ENCODE data around the gene WNT6. TPM values are rescaled to one million over a fixed set of nuclear protein-coding genes. Genes with fewer than 3 reads are reported as not detected.

Gene WNT6
- total RNA-seq, 1 donor from 2014 or later, result 0.89 TPM

DNA sequence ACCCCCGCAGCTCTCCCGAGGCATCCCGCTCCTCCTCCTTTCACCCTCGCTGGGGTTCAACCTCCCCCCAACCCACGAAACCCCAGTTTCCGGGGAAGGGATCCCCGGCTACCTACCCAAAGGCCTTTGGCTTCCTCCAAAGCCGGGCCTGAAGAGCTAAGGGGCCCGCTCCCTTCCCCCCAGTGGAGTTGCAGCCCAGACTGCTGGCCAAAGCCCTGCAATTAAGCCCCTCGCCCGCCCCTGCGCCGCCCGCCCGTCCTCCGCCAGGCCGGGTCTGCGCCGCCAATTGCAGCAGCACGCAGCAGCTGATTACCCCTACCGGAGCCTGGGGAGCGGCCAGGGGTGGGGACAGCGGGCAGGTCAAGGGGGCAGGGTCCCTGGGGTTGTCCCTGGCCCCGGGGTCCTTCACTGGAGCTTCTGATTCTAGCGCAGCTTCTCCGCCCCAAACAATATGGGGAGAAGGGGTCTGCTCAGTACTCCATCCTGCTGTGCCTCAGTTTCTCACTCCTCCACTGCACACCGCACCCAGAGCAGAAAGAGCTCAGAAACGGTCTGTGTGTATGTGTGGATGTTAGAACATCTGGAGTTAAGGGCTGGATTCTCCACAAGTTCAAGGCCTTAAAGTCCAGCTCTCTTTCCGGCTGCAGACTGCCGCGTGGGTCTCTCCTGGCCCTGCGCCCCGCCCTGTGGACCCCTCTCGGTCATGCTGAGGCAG, 37.9 kb downstream of the WNT6 start:
- POLR2A ChIA-PET, result interaction anchor here (0.7 to 13.2 kb wide), 15 partner anchors 10 to 745 kb away, joined by 3 to 969 read pairs (median 4); partner anchors contain the start of genes ABCB6, CDK5R2, CNPPD1 and DNAJB2
- H3K36me3 Mint-ChIP-seq (ENCODE audit: low read depth), result no peaks in the 10 kb centered on the region
- intact Hi-C loops (cut with micrococcal nuclease), result loop anchor here (1.0 to 5.0 kb wide), 11 partner anchors 11 to 605 kb away; partner anchors contain the start of genes BCS1L, CNOT9, CTDSP1 and DNPEP
- peaks cover 52% of the 10 kb centered on the region for H3K4me1 Mint-ChIP-seq
- TF ChIP-seq, protein P1, sequence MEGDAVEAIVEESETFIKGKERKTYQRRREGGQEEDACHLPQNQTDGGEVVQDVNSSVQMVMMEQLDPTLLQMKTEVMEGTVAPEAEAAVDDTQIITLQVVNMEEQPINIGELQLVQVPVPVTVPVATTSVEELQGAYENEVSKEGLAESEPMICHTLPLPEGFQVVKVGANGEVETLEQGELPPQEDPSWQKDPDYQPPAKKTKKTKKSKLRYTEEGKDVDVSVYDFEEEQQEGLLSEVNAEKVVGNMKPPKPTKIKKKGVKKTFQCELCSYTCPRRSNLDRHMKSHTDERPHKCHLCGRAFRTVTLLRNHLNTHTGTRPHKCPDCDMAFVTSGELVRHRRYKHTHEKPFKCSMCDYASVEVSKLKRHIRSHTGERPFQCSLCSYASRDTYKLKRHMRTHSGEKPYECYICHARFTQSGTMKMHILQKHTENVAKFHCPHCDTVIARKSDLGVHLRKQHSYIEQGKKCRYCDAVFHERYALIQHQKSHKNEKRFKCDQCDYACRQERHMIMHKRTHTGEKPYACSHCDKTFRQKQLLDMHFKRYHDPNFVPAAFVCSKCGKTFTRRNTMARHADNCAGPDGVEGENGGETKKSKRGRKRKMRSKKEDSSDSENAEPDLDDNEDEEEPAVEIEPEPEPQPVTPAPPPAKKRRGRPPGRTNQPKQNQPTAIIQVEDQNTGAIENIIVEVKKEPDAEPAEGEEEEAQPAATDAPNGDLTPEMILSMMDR (IDR thresholded peaks at IDR 0.05), result no peak
- peaks cover 19% of the 10 kb centered on the region for H3K27me3 Mint-ChIP-seq
- peak overlapping the region; percentile 85 for H3K4me3 Mint-ChIP-seq
- DNase-seq, result peak; percentile 51
- ATAC-seq (ENCODE audit: low read depth), result no peak
- CTCF ChIA-PET, result interaction anchor here (0.9 to 17.0 kb wide), 24 partner anchors 9 to 501 kb away, joined by 3 to 1062 read pairs (median 4); partner anchors contain the start of genes BCS1L, TTLL4, WNT10A and WNT6
- peak overlapping the region; percentile 92 for H3K27ac Mint-ChIP-seq
- H3K9me3 Mint-ChIP-seq, result no peaks in the 10 kb centered on the region

DNA sequence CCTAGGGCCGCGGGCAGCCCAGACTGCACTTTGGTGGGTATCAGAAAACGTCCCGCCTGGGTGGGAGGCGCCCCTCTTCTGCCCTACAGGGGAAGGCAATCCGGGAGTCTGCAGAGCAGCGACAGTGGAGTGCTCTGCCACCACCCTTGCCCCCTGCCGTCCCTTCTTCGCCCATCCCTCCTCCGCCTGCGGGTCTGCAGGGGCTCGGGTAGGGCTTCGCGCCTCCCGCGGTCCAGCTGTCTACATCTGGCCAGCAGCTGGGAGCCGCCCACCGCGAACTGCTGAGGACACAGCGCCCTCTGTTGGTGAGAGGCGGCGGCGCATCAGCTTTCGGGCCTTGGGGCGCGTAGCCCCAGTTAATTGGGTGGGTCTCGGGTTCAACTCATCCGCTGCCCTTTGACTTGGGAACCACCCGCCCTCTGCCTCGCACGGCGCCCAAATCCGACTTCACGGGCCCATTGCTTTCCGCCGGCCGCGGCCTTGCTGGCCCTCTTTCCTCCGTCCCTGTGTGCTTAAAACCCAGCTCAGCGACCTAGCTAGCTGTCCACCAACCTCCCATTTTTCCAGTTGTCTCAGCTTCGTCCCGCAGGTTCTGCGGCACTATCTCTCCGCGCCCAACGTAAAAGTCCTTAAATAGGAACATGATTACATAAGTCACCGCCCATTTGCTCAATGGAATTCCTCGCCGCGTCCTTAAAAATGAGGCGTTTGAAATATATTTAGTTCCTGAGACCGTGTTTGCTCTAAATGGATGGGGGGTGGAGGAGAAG, 38.7 kb downstream of the WNT6 start:
- TF ChIP-seq, protein P1 (IDR thresholded peaks at IDR 0.05), result peak; percentile 97
- ChIA-PET POLR2A (interaction anchor here (0.7 to 13.2 kb wide), 10 partner anchors 9 to 489 kb away, joined by 3 to 969 read pairs (median 3); partner anchors contain the start of genes CDK5R2, CNPPD1, DNAJB2 and DNPEP), CTCF (interaction anchor here (0.7 to 17.0 kb wide), 24 partner anchors 8 to 502 kb away, joined by 3 to 1062 read pairs (median 4); partner anchors contain the start of genes BCS1L, TTLL4, WNT10A and WNT6)
- Mint-ChIP-seq H3K4me3 (peak overlapping the region; percentile 85), H3K27me3 (peaks cover 22% of the 10 kb centered on the region), H3K27ac (peak overlapping the region; percentile 84), H3K4me1 (peaks cover 47% of the 10 kb centered on the region), H3K36me3 (ENCODE audit: low read depth) (no peaks in the 10 kb centered on the region), H3K9me3 (no peaks in the 10 kb centered on the region)
- ATAC-seq (ENCODE audit: low read depth), result peak; percentile 22
- DNase-seq, result peak; percentile 88
- intact Hi-C loops (cut with micrococcal nuclease), result loop anchor here (1.0 to 5.0 kb wide), 7 partner anchors 10 to 606 kb away; partner anchors contain the start of genes CTDSP1, DNPEP, NHEJ1 and TMBIM1

DNA sequence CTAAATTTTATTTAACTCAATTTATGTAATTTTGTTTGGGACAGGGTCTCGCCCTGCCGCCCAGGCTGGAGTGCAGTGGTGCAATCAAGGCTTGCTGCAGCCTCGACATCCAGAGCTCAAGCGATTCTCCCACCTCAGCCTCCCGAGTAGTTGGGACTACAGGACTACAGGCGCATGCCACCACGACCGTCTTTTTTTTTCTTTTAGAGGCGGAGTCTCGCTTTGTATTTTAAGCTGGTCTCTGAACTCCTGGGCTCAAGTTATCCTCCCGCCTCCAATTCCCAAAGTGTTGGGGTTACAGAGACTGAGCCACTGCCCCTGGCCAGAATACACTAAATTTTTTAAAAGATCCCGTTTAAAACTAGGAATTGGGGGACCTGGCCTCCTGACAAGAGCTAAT, 39.5 kb downstream of the WNT6 start:
- TF ChIP-seq, protein P1 (IDR thresholded peaks at IDR 0.05), result no peak
- peaks cover 38% of the 10 kb centered on the region for H3K4me1 Mint-ChIP-seq
- no peaks in the 10 kb centered on the region for H3K36me3 Mint-ChIP-seq (ENCODE audit: low read depth)
- H3K27me3 Mint-ChIP-seq, result peaks cover 25% of the 10 kb centered on the region
- no peaks in the 10 kb centered on the region for H3K9me3 Mint-ChIP-seq
- CTCF ChIA-PET, result interaction anchor here (2.5 to 17.0 kb wide), 4 partner anchors 20 to 81 kb away, joined by 10 to 1062 read pairs (median 34); partner anchors contain the start of gene WNT10A
- ATAC-seq (ENCODE audit: low read depth) (no peak), DNase-seq (no peak)
- H3K27ac Mint-ChIP-seq, result no peak overlapping the region
- intact Hi-C loops (cut with micrococcal nuclease), result loop anchor here (5.0 kb wide), 4 partner anchors 263 to 607 kb away; partner anchors contain the start of genes CTDSP1, DNPEP, NHEJ1 and TMBIM1
- POLR2A ChIA-PET, result interaction anchor here (2.4 to 13.2 kb wide), 2 partner anchors 21 to 278 kb away, joined by 9 to 969 read pairs; partner anchors contain the start of genes CNPPD1 and WNT10A
- H3K4me3 Mint-ChIP-seq, result no peak overlapping the region

DNA sequence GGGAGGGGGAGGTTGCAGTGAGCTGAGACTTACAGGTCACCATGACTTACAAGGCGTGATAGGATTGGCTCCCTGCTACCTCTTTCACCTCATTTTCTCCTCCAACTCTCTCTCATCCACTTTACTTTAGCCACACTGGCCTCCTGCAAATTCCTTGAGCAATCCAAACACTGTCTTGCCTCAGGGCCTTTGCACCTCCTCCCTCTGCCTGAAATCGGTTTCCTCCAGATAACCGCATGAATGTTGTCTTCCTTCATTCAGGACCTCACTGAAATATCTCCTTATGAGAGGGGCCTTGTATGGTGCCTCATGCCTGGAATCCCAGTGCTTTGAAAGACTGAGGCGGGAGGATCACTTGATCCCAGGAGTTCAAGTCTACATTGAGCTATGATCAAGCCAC, 42.8 kb downstream of the WNT6 start:
- ChIA-PET CTCF (interaction anchor here (17.0 kb wide), 1 partner anchor 23 kb away, joined by 1062 read pairs; the partner anchor contains the start of gene WNT10A), POLR2A (interaction anchor here (1.0 kb wide), 1 partner anchor 22 kb away, joined by 3 read pairs; the partner anchor contains the start of gene WNT10A)
- Mint-ChIP-seq H3K9me3 (no peaks in the 10 kb centered on the region), H3K27me3 (peaks cover 35% of the 10 kb centered on the region), H3K4me3 (no peak overlapping the region), H3K36me3 (ENCODE audit: low read depth) (no peaks in the 10 kb centered on the region), H3K27ac (no peak overlapping the region), H3K4me1 (peaks cover 12% of the 10 kb centered on the region)
- intact Hi-C loops (cut with micrococcal nuclease), result no loop called here
- ATAC-seq (ENCODE audit: low read depth) (no peak), DNase-seq (no peak)
- TF ChIP-seq, protein P1 (IDR thresholded peaks at IDR 0.05), result no peak
